ENCODE data around the gene DNMBP.
"Not testable (repeated sequence)": the region's sequence is repeated elsewhere in the genome, so short reads cannot be mapped to it uniquely, and the experiment has no call there.

GRCh38 chr10:99932203-99932957 is 77.4 kb downstream of the DNMBP start:
- not testable (repeated sequence) for TF ChIP-seq CTCF, EP300, POLR2AphosphoS5, POLR2A (IDR thresholded peaks at IDR 0.05)

All from sigmoid colon (tissue), 4 donors.